Heart right ventricle (tissue), 16 donors: ENCODE measurements around the gene TEX2. TPM values are rescaled to one million over a fixed set of nuclear protein-coding genes. Genes with fewer than 3 reads are reported as not detected.

Experiments used
- ATAC-seq, 8 donors: fragments of 200-7000 bp; cut with Tn5 transposase; one replicate each; pipeline ENCODE4 v1.9.1; 2020; ENCODE audit warnings: mild to moderate bottlenecking in 8 of 8, moderate library complexity in 8 of 8, moderate number of reproducible peaks in 1 of 8
- DNase-seq, 2 donors: peaks; one replicate each; pipeline ENCODE4 v3.0.0-alpha.2; 2020
- H3K27ac ChIP-seq, 10 donors: fragments of 200-600 bp; sonication (generic) in 2 of 10; one replicate each; pipeline versions ENCODE4 v1.5.0 to v1.8.0; 2020 to 2022; ENCODE audit warnings: mild to moderate bottlenecking in 3 of 10
- H3K27me3 ChIP-seq, 7 donors: fragments of 200-600 bp; one replicate each; pipeline ENCODE4 v1.8.0; 2021 to 2022; ENCODE audit warnings: mild to moderate bottlenecking in 2 of 7
- H3K36me3 ChIP-seq, 9 donors: fragments of 200-600 bp; sonication (generic) in 1 of 9; one replicate each; pipeline versions ENCODE4 v1.5.0 to v1.8.0; 2020 to 2022; ENCODE audit warnings: mild to moderate bottlenecking in 2 of 9
- H3K4me1 ChIP-seq, 9 donors: fragments of 200-600 bp; sonication (generic) in 1 of 9; one replicate each; pipeline versions ENCODE4 v1.5.0 to v1.8.0; 2020 to 2022; ENCODE audit warnings: mild to moderate bottlenecking in 4 of 9
- H3K4me3 ChIP-seq, 10 donors: fragments of 200-600 bp; sonication (generic) in 2 of 10; one replicate each; pipeline versions ENCODE4 v1.5.0 to v1.8.0; 2020 to 2022; ENCODE audit warnings: mild to moderate bottlenecking in 7 of 10, moderate library complexity in 2 of 10
- H3K9me3 ChIP-seq, 11 donors: fragments of 200-600 bp in 10 of 11; sonication (generic) in 2 of 11; one replicate each; pipeline versions ENCODE4 v1.5.0 to v1.8.0; 2013 to 2022; ENCODE audit warnings: mild to moderate bottlenecking in 2 of 11, control low read depth in 1 of 11, moderate library complexity in 1 of 11
- CTCF ChIP-seq, 9 donors: fragments of 200-600 bp; sonication (generic) in 2 of 9; IDR thresholded peaks; one replicate each; pipeline versions ENCODE4 v1.5.0 to v1.8.0; 2021 to 2022; ENCODE audit warnings: antibody characterized with exemption in 9 of 9, mild to moderate bottlenecking in 5 of 9, moderate library complexity in 1 of 9
- WGBS, 2 donors: extraction: QIAGEN DNeasy Blood & Tissue Kit; methylation state at CpG; one replicate each; pipeline ENCODE4 v1.1.7; 2013; ENCODE audit warnings: inconsistent platforms in 1 of 2; 5-methylcytosine and 5-hydroxymethylcytosine counted together
- intact Hi-C, 10 donors: fragments of 100-400 bp; cut with DNase I; formaldehyde crosslinking; loops; one replicate each; pipeline versions ENCODE4 v1.11.1 to v1.14.2; 2022
- polyA plus RNA-seq, 2 donors: library from polyadenylated mRNA; stranded (reverse); fragments of 200-250 nt; gene quantifications; one replicate each; pipeline ENCODE4 v1.2.3, GENCODE V29; 2013
- total RNA-seq, 10 donors: library from RNA; stranded (reverse); fragmentation: NEBNext Ultra II Directional in 3 of 10; extraction: Animal tissue kit (Norgen Biotek cat#: 25700) in 3 of 10; gene quantifications; one replicate each; pipeline versions ENCODE4 v1.2.1 to v1.2.4, GENCODE V29; 2021 to 2023
- donor health status: Arrhythmogenic right ventricular cardiomyopathy.
- donor health status: ischemic (EF 13 %, LVEDD 7.1; RV severe dilation, severe dysfunction).
- donor health status: healthy with polysubstance abuse.
- donor health status: DM: no; HTN: yes; CAD: no.
- donor health status: DM: no; HTN: no; CAD: no.
- donor health status: ischemic (EF 25% LVEDD 6.9; RV normal size, moderate dysfunction).
- donor health status: ischemic (EF 25% LVEDD 5.7; RV mildly dilated, moderate dysfunction).
- donor health status: healthy.
- donor health status: DM: yes; HTN: yes; CAD: no.
- donor health status: Ischemic cardiomyopathy.
- donor health status: ischemic (EF 35%, LVEDD 5.7; RV mildly dilated, moderate dysfunction).
- donor health status: nonischemic (EF 11% LVEDD 7.7; RV severe dilation, severe dysfunction).
- donor health status: DM: yes; HTN: yes; CAD: no.
- donor health status: PGD.
- donor health status: ischemic (EF 29% LVEDD 5.4; RV normal size, mild dysfunction).
- donor health status: nonischemic (EF 23%, LVEDD 6.1; RV moderate dilation, normal function).

The TEX2 gene
- total and polyA plus RNA-seq, 12 donors, result 15.9 to 60.5 (median 54.5) TPM

GRCh38 chr17:64252831-64253230, 10.2 kb downstream of the TEX2 start:
- Histone ChIP-seq H3K36me3 (no peaks in the 10 kb centered on the region), H3K4me1 (peaks cover 0 to 63% (median 30%) of the 10 kb centered on the region in 9 donors), H3K9me3 (no peaks in the 10 kb centered on the region), H3K4me3 (no peak overlapping the region), H3K27me3 (no peaks in the 10 kb centered on the region), H3K27ac (no peak overlapping the region)
- no peak for ATAC-seq
- no peak for DNase-seq
- TF ChIP-seq CTCF (IDR thresholded peaks at IDR 0.05), result no peak
- WGBS, 2 donors, result 94 to 100% methylated on average over 1 of the region's 1 CpG
- intact Hi-C loops, result no loop called here

GRCh38 chr17:64250233-64250835, 12.7 kb downstream of the TEX2 start:
- DNase-seq (no peak), ATAC-seq (peak in 2 of 8 donors; percentile 37 to 44)
- H3K27ac ChIP-seq, result peak overlapping the region in 2 of 10 donors; percentile 29 to 30

GRCh38 chr17:64247836-64248235, 15.2 kb downstream of the TEX2 start:
- ATAC-seq (no peak), DNase-seq (no peak)
- Histone ChIP-seq H3K4me3 (no peak overlapping the region), H3K27me3 (no peaks in the 10 kb centered on the region), H3K27ac (no peak overlapping the region), H3K4me1 (peaks cover 0 to 59% (median 32%) of the 10 kb centered on the region in 9 donors), H3K36me3 (no peaks in the 10 kb centered on the region), H3K9me3 (no peaks in the 10 kb centered on the region)
- no peak for TF ChIP-seq CTCF (IDR thresholded peaks at IDR 0.05)
- intact Hi-C loops, result no loop called here
- WGBS, 2 donors, result 74 to 81% methylated on average over 1 of the region's 1 CpG

More at GRCh38 chr17:64250233-64250835, 12.7 kb downstream of the TEX2 start:
- whole genome bisulfite sequencing, 2 donors, result 80 to 83% methylated on average over 4 of the region's 4 CpGs
- Histone ChIP-seq H3K9me3 (no peaks in the 10 kb centered on the region), H3K4me1 (peaks cover 0 to 43% (median 16%) of the 10 kb centered on the region in 9 donors), H3K36me3 (no peaks in the 10 kb centered on the region), H3K27me3 (no peaks in the 10 kb centered on the region), H3K4me3 (no peak overlapping the region)
- intact Hi-C loops, result no loop called here
- TF ChIP-seq CTCF (IDR thresholded peaks at IDR 0.05), result no peak

- Histone ChIP-seq H3K27ac (no peak overlapping the region), H3K4me3 (no peak overlapping the region), H3K27me3 (no peaks in the 10 kb centered on the region), H3K36me3 (no peaks in the 10 kb centered on the region), H3K9me3 (no peaks in the 10 kb centered on the region), H3K4me1 (peaks cover 5 to 70% (median 43%) of the 10 kb centered on the region in 9 donors)
- DNase-seq (no peak), ATAC-seq (no peak)
- TF ChIP-seq CTCF (IDR thresholded peaks at IDR 0.05), result no peak
- WGBS, 2 donors, result 87 to 90% methylated on average over 11 of the region's 11 CpGs
- intact Hi-C loops, result no loop called here
Observed at GRCh38 chr17:64245218-64246145, 17.6 kb downstream of the TEX2 start.
